Hepatocyte (in vitro differentiated cells): ENCODE data around the gene PTPRN. TPM values are rescaled to one million over a fixed set of nuclear protein-coding genes. Genes with fewer than 3 reads are reported as not detected.
A peak's percentile ranks its signal among the peaks of the same experiment; 100 is the strongest.

Source experiments
- DNase-seq: peaks from one replicate; pipeline ENCODE4 v3.0.0-alpha.2; 2016; ENCODE audit warnings: low spot score
- H2AFZ ChIP-seq: fragments of 200-600 bp; sonication (generic); 2 replicates; pipeline ENCODE4 v1.6.0; 2016; ENCODE audit warnings: antibody characterized with exemption, mild to moderate bottlenecking
- H3K27ac ChIP-seq: fragments of 200-600 bp; sonication (generic); 2 replicates; pipeline ENCODE4 v1.5.1; 2016; ENCODE audit warnings: mild to moderate bottlenecking
- H3K27me3 ChIP-seq: fragments of 200-600 bp; sonication (generic); 2 replicates; pipeline ENCODE4 v1.6.1; 2016
- H3K36me3 ChIP-seq: fragments of 200-600 bp; sonication (generic); replicated peaks from 2 replicates; pipeline ENCODE4 v1.5.1; 2016; ENCODE audit warnings: low read depth; ENCODE audit not compliant: insufficient read depth
- H3K4me1 ChIP-seq: fragments of 200-600 bp; sonication (generic); 2 replicates; pipeline ENCODE4 v1.5.1; 2016; ENCODE audit warnings: mild to moderate bottlenecking, moderate library complexity; ENCODE audit not compliant: insufficient read depth
- H3K4me2 ChIP-seq: fragments of 200-600 bp; sonication (generic); 2 replicates; pipeline ENCODE4 v1.6.0; 2016
- H3K4me3 ChIP-seq: fragments of 200-600 bp; sonication (generic); 2 replicates; pipeline ENCODE4 v1.5.1; 2016; ENCODE audit warnings: mild to moderate bottlenecking
- H3K79me2 ChIP-seq: fragments of 200-600 bp; sonication (generic); 2 replicates; pipeline ENCODE4 v1.6.0; 2017; ENCODE audit warnings: mild to moderate bottlenecking
- H3K9me2 ChIP-seq: fragments of 200-600 bp; sonication (generic); replicated peaks from 2 replicates; pipeline ENCODE4 v1.6.0; 2017; ENCODE audit warnings: mild to moderate bottlenecking; ENCODE audit not compliant: insufficient read depth
- H3K9me3 ChIP-seq: fragments of 200-600 bp; sonication (generic); 2 replicates; pipeline ENCODE4 v1.5.1; 2016; ENCODE audit warnings: low read depth, mild to moderate bottlenecking
- H4K20me1 ChIP-seq: fragments of 200-600 bp; sonication (generic); 2 replicates; pipeline ENCODE4 v1.6.0; 2016; ENCODE audit warnings: mild to moderate bottlenecking; ENCODE audit not compliant: insufficient read depth, poor library complexity, severe bottlenecking
- EZH2 ChIP-seq: fragments of 200-600 bp; sonication (generic); IDR thresholded peaks from 2 replicates; pipeline ENCODE4 v1.6.1; 2016; ENCODE audit warnings: antibody characterized with exemption, mild to moderate bottlenecking, borderline replicate concordance
- EZH2phosphoT487 ChIP-seq: fragments of 200-600 bp; sonication (generic); IDR thresholded peaks from one replicate; pipeline ENCODE4 v1.6.1; 2018; ENCODE audit warnings: antibody characterized with exemption, mild to moderate bottlenecking, low read depth, moderate library complexity; ENCODE audit not compliant: unreplicated experiment, severe bottlenecking
- WGBS: methylation state at CpG from one replicate; pipeline ENCODE4 v1.1.6; 2016; ENCODE audit warnings: low lambda C conversion rate; ENCODE audit errors: missing lambda C conversion rate; 5-methylcytosine and 5-hydroxymethylcytosine counted together
- polyA plus RNA-seq: library from polyadenylated mRNA; unstranded; fragments of >200 nt; fragmentation: Nextera tagmentation; extraction: Ambion mirVana; gene quantifications from 2 replicates; pipeline ENCODE4 v1.2.1, GENCODE V29; 2016
- total RNA-seq: library from RNA; depleted of rRNA; stranded (reverse); fragments of >200 nt; gene quantifications from 2 replicates; pipeline ENCODE4 v1.2.3, GENCODE V29; 2014
- TF ChIP-seq, protein P1 (sequence below): fragments of 200-600 bp; sonication (generic); IDR thresholded peaks from 2 replicates; pipeline ENCODE4 v1.5.1; 2016; ENCODE audit warnings: antibody characterized with exemption, mild to moderate bottlenecking; ENCODE audit not compliant: poor library complexity

PTPRN gene
- total RNA-seq (3.5 and 4.6 TPM in 2 replicates), polyA plus RNA-seq (9.8 and 9.9 TPM in 2 replicates)

DNA sequence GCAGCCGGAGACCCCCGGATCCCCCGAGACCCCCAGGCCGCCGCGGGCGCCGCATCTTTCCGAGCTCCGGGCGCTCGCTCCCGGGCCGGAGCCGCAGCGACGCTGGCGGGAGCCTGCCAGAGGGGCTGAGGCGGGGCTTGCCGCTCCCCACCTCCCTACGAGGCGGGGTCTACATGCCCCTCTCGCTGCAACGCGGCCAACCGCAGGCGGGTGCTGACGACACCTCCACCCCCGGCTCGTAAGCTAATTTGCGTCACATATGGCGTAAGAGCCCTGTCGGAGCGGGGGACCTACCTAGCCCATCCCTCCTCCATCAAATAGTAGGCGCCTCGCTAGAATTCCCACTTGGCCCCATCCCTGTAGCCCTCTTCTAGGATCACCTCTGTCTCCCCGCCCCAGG lies at the start of gene PTPRN:
Gene PTPRN, minus strand, starts transcription at position 124 of the 400 bp plus-strand sequence. Its CDS starts 69 bp downstream, at position 55.
- no peaks in the 10 kb centered on the region for H3K36me3 ChIP-seq
- H4K20me1 ChIP-seq, result no peaks in the 10 kb centered on the region
- no peaks in the 10 kb centered on the region for H3K79me2 ChIP-seq
- H3K4me3 ChIP-seq, result no peak within 1 kb of the TSS
- peaks cover 69% of the 10 kb centered on the region for H3K27me3 ChIP-seq
- no peak within 1 kb of the TSS for H3K27ac ChIP-seq
- peak; percentile 15 for TF ChIP-seq EZH2
- TF ChIP-seq, protein P1, sequence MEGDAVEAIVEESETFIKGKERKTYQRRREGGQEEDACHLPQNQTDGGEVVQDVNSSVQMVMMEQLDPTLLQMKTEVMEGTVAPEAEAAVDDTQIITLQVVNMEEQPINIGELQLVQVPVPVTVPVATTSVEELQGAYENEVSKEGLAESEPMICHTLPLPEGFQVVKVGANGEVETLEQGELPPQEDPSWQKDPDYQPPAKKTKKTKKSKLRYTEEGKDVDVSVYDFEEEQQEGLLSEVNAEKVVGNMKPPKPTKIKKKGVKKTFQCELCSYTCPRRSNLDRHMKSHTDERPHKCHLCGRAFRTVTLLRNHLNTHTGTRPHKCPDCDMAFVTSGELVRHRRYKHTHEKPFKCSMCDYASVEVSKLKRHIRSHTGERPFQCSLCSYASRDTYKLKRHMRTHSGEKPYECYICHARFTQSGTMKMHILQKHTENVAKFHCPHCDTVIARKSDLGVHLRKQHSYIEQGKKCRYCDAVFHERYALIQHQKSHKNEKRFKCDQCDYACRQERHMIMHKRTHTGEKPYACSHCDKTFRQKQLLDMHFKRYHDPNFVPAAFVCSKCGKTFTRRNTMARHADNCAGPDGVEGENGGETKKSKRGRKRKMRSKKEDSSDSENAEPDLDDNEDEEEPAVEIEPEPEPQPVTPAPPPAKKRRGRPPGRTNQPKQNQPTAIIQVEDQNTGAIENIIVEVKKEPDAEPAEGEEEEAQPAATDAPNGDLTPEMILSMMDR, result no peak
- TF ChIP-seq EZH2phosphoT487, result no peak
- no peaks in the 10 kb centered on the region for H3K4me1 ChIP-seq
- H3K9me2 ChIP-seq, result no peaks in the 10 kb centered on the region
- peak; percentile 27 for DNase-seq
- WGBS, result 3% methylated on average over 36 of the region's 37 CpGs
- H2AFZ ChIP-seq, result no peak within 1 kb of the TSS
- no peaks in the 10 kb centered on the region for H3K9me3 ChIP-seq
- peak within 1 kb of the TSS; percentile 68 for H3K4me2 ChIP-seq

DNA sequence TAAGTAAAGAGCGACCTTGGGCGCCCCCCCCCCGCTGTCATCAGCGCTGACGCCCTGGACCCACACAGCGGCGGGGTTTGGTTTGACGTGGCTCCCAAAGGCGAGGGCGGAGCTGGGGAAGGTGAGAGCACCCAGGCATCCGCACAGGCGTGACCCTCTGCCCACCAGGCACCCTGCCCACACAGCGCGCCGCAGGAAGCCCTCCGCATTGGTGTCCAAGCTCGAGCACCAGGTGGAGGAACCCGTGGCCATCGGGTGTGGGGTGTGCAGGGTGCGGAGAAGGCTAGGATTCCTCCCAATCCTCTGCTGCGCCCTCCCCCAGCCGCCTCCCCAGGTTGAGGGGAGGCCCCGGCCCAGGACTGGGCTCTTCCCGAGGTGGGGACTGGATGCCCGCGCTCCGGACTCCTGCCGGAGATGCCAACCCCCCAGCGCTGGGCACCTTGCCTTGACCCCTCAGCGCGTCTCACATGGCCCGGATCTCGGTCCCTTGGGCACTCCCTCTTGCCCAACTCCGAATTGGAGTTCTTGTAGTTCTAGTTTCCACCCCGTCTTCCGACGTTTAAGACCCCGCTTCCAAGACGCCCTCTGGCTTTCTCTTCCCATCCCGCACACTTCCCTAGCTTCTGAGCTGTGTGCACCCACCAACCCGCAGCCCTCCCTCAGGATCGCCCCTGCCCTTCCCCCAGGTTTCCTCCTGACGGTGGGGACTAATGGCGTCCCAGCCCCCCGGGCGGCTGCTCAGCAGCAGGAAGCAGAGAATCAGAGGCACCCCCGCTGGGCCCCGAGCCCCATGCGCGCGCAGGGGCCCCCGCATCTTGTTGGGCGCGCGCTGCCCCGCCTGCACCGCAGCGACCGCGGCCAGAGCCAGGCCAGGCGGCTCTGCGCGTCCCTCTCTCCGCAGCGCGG lies 49.2 kb upstream of the PTPRN start:
- Histone ChIP-seq H4K20me1 (no peaks in the 10 kb centered on the region), H2AFZ (peak overlapping the region; percentile 26), H3K27me3 (peaks cover 62% of the 10 kb centered on the region), H3K27ac (no peak overlapping the region), H3K9me2 (no peaks in the 10 kb centered on the region), H3K4me1 (peaks cover 5% of the 10 kb centered on the region), H3K4me3 (no peak overlapping the region), H3K4me2 (peak overlapping the region; percentile 76), H3K79me2 (no peaks in the 10 kb centered on the region), H3K9me3 (no peaks in the 10 kb centered on the region), H3K36me3 (no peaks in the 10 kb centered on the region)
- 8% methylated on average over 55 of the region's 66 CpGs for WGBS
- no peak for DNase-seq
- TF ChIP-seq EZH2phosphoT487 (no peak), EZH2 (peak; percentile 54)
- TF ChIP-seq, protein P1, result no peak

DNA sequence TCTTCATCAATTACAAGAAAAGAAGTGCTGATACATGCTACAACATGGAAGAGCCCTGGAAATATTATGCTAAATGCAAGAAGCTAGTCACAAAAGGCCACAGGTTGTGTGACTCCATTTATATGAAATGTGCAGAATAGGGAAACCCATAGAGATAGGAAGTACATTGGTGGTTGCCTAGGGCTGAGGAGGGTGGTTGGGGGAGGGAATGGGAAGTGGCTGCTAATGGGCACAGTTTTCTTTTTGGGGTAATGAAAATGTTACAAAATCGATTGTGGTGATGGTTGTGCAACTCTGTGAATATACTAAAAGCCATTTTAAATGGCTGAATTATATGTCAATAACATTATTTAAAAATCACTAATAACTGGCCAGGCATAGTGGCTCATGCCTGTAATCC lies 47.6 kb upstream of the PTPRN start:
- Histone ChIP-seq H3K27me3 (peaks cover 62% of the 10 kb centered on the region), H3K9me3 (no peaks in the 10 kb centered on the region)
- WGBS, result 84% methylated on average over 1 of the region's 1 CpG

More for the DNA sequence above, 47.6 kb upstream of the PTPRN start:
- H3K4me3 ChIP-seq, result no peak overlapping the region
- no peak for DNase-seq
- no peak overlapping the region for H3K27ac ChIP-seq
- H3K9me2 ChIP-seq, result no peaks in the 10 kb centered on the region
- no peaks in the 10 kb centered on the region for H3K36me3 ChIP-seq
- TF ChIP-seq, protein P1, result no peak
- TF ChIP-seq EZH2 (no peak), EZH2phosphoT487 (no peak)
- H4K20me1 ChIP-seq, result no peaks in the 10 kb centered on the region
- no peak overlapping the region for H2AFZ ChIP-seq
- peaks cover 5% of the 10 kb centered on the region for H3K4me1 ChIP-seq
- H3K4me2 ChIP-seq, result no peak overlapping the region
- H3K79me2 ChIP-seq, result no peaks in the 10 kb centered on the region
